AG04450 (cell line): ENCODE data around the gene UBR2. TPM values are rescaled to one million over a fixed set of nuclear protein-coding genes. Genes with fewer than 3 reads are reported as not detected.
"Not testable (repeated sequence)": the region's sequence is repeated elsewhere in the genome, so short reads cannot be mapped to it uniquely, and the experiment has no call there.

Experiments used
- CTCF ChIA-PET: fragments of 300-600, 350-600 bp; formaldehyde crosslinking; extraction: SDS; loops from one replicate; lab custom pipeline; 2022; ENCODE audit warnings: antibody characterized with exemption, inconsistent platforms; lab: Charles Lee
- POLR2A ChIA-PET: fragments of 350-600 bp; formaldehyde crosslinking; extraction: SDS; loops from one replicate; lab custom pipeline; 2021; ENCODE audit warnings: antibody characterized with exemption, inconsistent platforms; lab: Yijun Ruan, JAX
- DNase-seq: peaks from one replicate; pipeline ENCODE4 v3.0.0-alpha.2; 2011; ENCODE audit warnings: low read depth, low spot score
- H3K27ac ChIP-seq: one replicate; pipeline ENCODE4 v1.5.1; 2012; ENCODE audit warnings: low read depth, low read length, control low read depth
- H3K27me3 ChIP-seq: one replicate; pipeline ENCODE4 v1.6.0; 2012; ENCODE audit warnings: low read length; ENCODE audit not compliant: control insufficient read depth, insufficient read depth
- H3K4me3 ChIP-seq: 2 replicates; pipeline ENCODE4 v1.5.1; 2011; ENCODE audit warnings: mild to moderate bottlenecking, low read depth, low read length, control low read depth
- H3K9me3 ChIP-seq: 2 replicates; pipeline ENCODE4 v1.5.1; 2012; ENCODE audit warnings: low read length; ENCODE audit not compliant: control insufficient read depth, insufficient read depth
- polyA plus RNA-seq: library from polyadenylated mRNA; depleted of rRNA; stranded (reverse); fragments of >200 nt; gene quantifications from 2 replicates; pipeline ENCODE4 v1.2.3, GENCODE V29; 2011
- TF ChIP-seq, protein P1 (sequence below): IDR thresholded peaks from 2 replicates; pipeline ENCODE4 v1.5.1; 2011; ENCODE audit warnings: low read depth, low read length, control low read depth, inconsistent platforms

The UBR2 gene
- polyA plus RNA-seq, 1 experiment: 25.3 TPM

DNA sequence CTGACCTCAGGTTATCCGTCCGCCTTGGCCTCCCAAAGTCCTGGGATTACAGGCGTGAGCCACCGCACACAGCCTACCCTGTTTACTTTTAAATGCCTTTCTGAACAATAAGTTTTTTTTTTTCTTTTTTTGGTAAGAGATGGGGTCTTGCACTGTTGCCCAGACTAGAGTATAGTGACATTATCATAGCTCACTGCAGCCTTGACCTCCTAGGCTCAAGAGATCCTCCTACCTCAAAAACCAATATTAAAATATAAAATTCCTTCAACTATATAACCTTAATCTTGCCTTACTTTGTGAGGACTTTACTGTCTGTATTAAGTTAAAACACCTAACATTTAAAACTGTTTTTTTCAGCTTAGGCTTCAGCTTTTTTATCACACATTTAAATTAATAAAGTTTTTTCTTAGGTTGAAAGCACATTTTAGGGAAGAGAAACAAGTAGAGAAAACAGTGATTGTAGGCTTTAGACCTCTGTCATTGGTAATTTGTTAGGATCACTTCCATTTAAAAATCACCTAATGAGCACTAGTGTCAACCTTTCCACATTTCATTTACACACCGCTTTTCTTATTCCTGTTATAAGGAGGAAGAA is 2.9 kb downstream of the UBR2 start:
- no peaks in the 10 kb centered on the region for H3K27me3 ChIP-seq
- no peak for DNase-seq
- ChIA-PET POLR2A (no interaction called here), CTCF (interaction anchor here (3.0 kb wide), 1 partner anchor 19 kb away, joined by 11 read pairs; no protein-coding TSS in a partner anchor)
- no peak overlapping the region for H3K4me3 ChIP-seq
- TF ChIP-seq, protein P1, sequence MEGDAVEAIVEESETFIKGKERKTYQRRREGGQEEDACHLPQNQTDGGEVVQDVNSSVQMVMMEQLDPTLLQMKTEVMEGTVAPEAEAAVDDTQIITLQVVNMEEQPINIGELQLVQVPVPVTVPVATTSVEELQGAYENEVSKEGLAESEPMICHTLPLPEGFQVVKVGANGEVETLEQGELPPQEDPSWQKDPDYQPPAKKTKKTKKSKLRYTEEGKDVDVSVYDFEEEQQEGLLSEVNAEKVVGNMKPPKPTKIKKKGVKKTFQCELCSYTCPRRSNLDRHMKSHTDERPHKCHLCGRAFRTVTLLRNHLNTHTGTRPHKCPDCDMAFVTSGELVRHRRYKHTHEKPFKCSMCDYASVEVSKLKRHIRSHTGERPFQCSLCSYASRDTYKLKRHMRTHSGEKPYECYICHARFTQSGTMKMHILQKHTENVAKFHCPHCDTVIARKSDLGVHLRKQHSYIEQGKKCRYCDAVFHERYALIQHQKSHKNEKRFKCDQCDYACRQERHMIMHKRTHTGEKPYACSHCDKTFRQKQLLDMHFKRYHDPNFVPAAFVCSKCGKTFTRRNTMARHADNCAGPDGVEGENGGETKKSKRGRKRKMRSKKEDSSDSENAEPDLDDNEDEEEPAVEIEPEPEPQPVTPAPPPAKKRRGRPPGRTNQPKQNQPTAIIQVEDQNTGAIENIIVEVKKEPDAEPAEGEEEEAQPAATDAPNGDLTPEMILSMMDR: no peak
- no peak overlapping the region for H3K27ac ChIP-seq
- H3K9me3 ChIP-seq: no peaks in the 10 kb centered on the region; the same call in 1 of the 2 replicates

DNA sequence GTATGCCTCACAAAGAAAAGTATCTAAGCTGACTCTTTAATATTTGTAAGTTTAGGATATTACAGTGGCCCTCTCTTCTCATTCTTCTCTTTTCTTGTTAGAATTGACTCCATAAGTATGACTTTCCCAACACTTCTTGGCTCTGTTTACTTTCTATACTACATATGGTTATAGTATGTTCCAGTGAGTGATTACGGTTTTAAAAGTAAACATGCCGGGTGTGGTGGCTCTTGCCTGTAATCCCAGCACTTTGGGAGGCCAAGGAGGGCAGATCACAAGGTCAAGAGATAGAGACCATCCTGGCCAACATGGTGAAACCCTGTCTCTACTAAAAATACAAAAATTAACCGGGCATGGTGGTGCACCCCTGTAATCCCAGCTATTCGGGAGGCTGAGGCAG is 3.4 kb downstream of the UBR2 start:
- H3K27ac ChIP-seq, POLR2A ChIA-PET, H3K4me3 ChIP-seq, H3K27me3 ChIP-seq, H3K9me3 ChIP-seq, DNase-seq: not testable (repeated sequence)
- CTCF ChIA-PET: interaction anchor here (3.0 kb wide), 1 partner anchor 20 kb away, joined by 11 read pairs; no protein-coding TSS in a partner anchor

DNA sequence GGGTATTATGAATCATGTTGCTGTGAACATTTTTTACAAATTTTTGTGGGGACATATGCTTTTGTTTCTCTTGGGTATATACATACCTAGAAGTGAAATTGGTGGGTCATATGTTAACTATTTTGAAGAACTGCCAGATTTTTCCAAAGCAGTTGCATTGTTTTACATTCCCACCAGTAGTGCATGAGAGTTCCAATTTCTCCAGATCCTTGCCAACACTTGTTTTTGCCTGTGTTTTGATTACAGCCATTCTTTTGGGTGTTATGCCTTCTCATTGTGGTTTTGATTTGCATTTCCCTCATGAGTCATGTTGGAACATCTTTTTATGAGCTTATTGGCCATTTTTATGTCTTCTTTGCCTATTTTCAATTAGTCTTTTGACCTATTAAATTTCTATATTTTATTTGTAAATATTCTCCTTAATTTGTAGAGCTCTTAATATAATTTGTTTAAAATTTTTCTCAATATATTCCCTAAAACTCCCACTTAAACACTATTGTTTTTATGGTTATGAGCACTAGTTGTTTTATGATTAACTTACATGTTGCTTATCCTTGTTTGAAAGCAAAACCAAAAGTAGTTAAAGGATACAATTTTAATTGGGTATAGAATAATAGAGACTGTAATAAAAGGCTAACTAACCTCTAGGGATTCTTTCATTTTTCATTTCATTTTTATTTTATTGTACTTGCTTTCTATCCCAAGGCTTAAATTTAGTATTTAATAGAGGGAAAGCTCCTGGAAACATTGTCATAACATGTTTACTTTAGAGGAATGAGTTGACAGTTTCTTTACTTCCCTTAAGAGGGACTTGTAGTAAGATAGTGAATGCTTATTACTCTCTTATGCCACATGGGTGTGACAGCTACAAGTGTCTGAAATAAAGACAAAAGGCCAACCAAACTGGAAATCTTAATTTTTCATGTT is 5.5 kb downstream of the UBR2 start:
- ChIA-PET CTCF (interaction anchor here (0.7 to 1.6 kb wide), 4 partner anchors 22 to 355 kb away, joined by 3 to 7 read pairs (median 4); no protein-coding TSS in a partner anchor), POLR2A (no interaction called here)
- Histone ChIP-seq H3K27ac (no peak overlapping the region), H3K27me3 (no peaks in the 10 kb centered on the region), H3K4me3 (no peak overlapping the region), H3K9me3 (no peaks in the 10 kb centered on the region; the same call in 1 of the 2 replicates)
- peak; percentile 83 for DNase-seq
- TF ChIP-seq, protein P1: peak; percentile 33; the same call in 1 of the 2 replicates

DNA sequence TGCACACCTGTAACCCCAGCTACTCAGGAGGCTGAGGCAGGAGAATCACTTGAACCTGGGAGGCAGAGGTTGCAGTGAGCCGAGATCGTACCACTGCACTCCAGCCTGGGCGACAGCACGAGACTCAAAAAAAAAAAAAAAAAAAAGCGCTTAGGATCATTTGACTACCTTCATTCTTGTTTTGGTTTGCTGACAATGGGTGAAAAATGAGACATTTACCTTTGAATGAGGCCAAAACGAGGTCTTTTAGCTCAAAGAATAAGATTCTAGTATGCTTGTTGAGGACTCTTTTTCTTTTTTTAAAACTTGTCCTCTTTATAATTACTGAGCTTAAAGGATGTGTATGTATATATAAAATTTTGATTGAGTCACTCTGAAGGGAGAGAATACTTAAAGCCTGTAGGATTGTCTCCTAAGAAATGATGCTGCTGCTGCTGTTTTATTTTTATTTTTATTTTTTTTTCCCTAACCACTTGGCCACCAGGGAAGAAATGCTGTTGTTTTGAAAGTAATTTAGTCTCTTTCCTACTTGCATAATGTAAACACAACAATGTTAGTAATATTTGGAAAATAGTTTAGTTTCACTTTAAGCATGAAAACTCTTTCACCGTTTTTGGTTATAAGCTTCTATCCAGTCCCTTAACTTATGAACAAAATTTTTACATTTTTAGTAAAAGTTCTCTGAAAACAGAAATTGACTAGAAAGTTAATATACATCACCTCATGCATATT is 7.9 kb downstream of the UBR2 start:
- no peak overlapping the region for H3K27ac ChIP-seq
- H3K4me3 ChIP-seq: no peak overlapping the region
- H3K9me3 ChIP-seq: no peaks in the 10 kb centered on the region; the same call in 1 of the 2 replicates
- TF ChIP-seq, protein P1: no peak
- POLR2A ChIA-PET: interaction anchor here (0.6 kb wide), 1 partner anchor 213 kb away, joined by 3 read pairs; no protein-coding TSS in a partner anchor
- no peak for DNase-seq
- CTCF ChIA-PET: interaction anchor here (0.6 to 1.4 kb wide), 5 partner anchors 16 to 1203 kb away, joined by 3 to 9 read pairs (median 3); no protein-coding TSS in a partner anchor
- no peaks in the 10 kb centered on the region for H3K27me3 ChIP-seq

DNA sequence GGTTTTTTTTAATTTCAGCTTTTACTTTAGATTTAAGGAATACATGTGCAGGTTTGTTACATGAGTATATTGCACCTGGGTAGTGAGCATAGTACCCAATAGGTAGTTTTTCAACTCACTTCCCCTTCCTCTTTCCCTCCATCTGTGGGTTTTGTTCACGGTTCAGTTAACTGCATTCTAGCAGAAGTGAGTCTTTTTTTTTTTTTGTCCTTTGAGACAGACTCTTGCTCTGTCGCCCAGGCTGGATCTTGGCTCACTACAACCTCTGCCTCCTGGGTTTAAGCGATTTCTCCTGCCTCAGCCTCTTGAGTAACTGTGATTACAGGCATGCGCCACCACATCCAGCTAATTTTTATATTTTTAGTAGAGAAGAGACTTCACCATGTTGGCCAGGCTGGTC is 8.7 kb downstream of the UBR2 start:
- H3K9me3 ChIP-seq: no peaks in the 10 kb centered on the region; the same call in 1 of the 2 replicates
- ChIA-PET CTCF (interaction anchor here (0.9 to 1.3 kb wide), 2 partner anchors 16 to 17 kb away, joined by 3 read pairs; no protein-coding TSS in a partner anchor), POLR2A (interaction anchor here (0.5 to 0.6 kb wide), 2 partner anchors 213 to 523 kb away, joined by 3 to 5 read pairs; no protein-coding TSS in a partner anchor)
- no peaks in the 10 kb centered on the region for H3K27me3 ChIP-seq
- TF ChIP-seq, protein P1: no peak
- no peak overlapping the region for H3K27ac ChIP-seq
- no peak for DNase-seq
- no peak overlapping the region for H3K4me3 ChIP-seq

DNA sequence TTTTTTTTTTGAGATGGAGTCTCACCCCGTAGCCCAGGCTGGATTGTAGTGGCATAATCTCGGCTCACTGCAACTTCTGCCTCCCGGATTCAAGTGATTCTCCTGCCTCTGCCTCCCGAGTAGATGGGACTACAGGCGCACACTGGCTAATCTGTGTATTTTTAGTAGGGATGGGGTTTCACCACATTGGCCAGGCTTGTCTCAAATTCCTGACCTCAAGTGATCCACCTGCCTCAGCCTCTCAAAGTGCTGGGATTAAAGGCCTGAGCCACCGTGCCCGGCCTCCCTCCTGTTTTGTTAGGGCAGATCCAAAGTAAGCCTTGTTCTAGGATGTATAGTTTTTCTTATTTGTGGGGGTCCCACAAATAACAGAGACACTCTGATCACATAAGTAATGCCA is 12.7 kb downstream of the UBR2 start:
- CTCF ChIA-PET, DNase-seq, H3K4me3 ChIP-seq, H3K9me3 ChIP-seq, POLR2A ChIA-PET, H3K27ac ChIP-seq, H3K27me3 ChIP-seq: not testable (repeated sequence)
